Tibial artery (tissue), 4 donors: Measurements from ENCODE around the gene SLC25A4.

Source experiments
- DNase-seq, 2 donors: peaks; one replicate each; pipeline ENCODE4 v3.0.0-alpha.2; 2019
- H3K27ac ChIP-seq, 2 donors: fragments of 200-600 bp; sonication (generic) in 1 of 2; 1 replicate in 1 of 2; 2 replicates in 1 of 2; pipeline ENCODE4 v1.5.1; 2018 to 2019; ENCODE audit warnings: mild to moderate bottlenecking in 1 of 2
- H3K27me3 ChIP-seq, 2 donors: fragments of 200-600 bp; sonication (generic) in 1 of 2; one replicate each; pipeline versions ENCODE4 v1.5.1 to v1.6.0; 2016 to 2019
- H3K36me3 ChIP-seq, 3 donors: fragments of 200-600 bp; sonication (generic) in 2 of 3; one replicate each; pipeline ENCODE4 v1.5.1; 2016 to 2019; ENCODE audit warnings: mild to moderate bottlenecking in 2 of 3
- H3K4me1 ChIP-seq, 4 donors: fragments of 200-600 bp; sonication (generic) in 2 of 4; 1 replicate in 3 of 4; 2 replicates in 1 of 4; pipeline ENCODE4 v1.5.1; 2016 to 2019
- H3K4me3 ChIP-seq, 2 donors: fragments of 200-600 bp; sonication (generic) in 1 of 2; 1 replicate in 1 of 2; 2 replicates in 1 of 2; pipeline ENCODE4 v1.5.1; 2018 to 2019; ENCODE audit warnings: mild to moderate bottlenecking in 2 of 2
- H3K9me3 ChIP-seq, 3 donors: fragments of 200-600 bp; sonication (generic) in 1 of 3; one replicate each; pipeline ENCODE4 v1.5.1; 2016 to 2019
- CTCF ChIP-seq, 2 experiments: fragments of 200-600 bp in 1 of 2; fragments of 450-650 bp in 1 of 2; IDR thresholded peaks; one replicate each; pipeline ENCODE4 v1.5.1; 2017 to 2019; ENCODE audit warnings: antibody characterized with exemption in 2 of 2, mild to moderate bottlenecking in 1 of 2, moderate library complexity in 1 of 2
- intact Hi-C: fragments of 100-400 bp; cut with DNase I; formaldehyde crosslinking; loops from one replicate; pipeline ENCODE4 v1.15.0; 2023; ENCODE audit warnings: low total_unique reads

The SLC25A4 gene

GRCh38 chr4:185142564-185142911 is 528 bp upstream of the SLC25A4 start:
- Histone ChIP-seq H3K4me3 (peak overlapping the region; percentile 72 to 79), H3K36me3 (peaks cover 0 to 18% (median 13%) of the 10 kb centered on the region in 3 donors), H3K27ac (peak overlapping the region; percentile 86 to 92), H3K27me3 (no peaks in the 10 kb centered on the region), H3K4me1 (peaks cover 0 to 38% (median 20%) of the 10 kb centered on the region in 4 donors), H3K9me3 (no peaks in the 10 kb centered on the region)
- TF ChIP-seq CTCF (IDR thresholded peaks at IDR 0.05): no peak
- DNase-seq: no peak
- intact Hi-C loops: loop anchor here (5.0 kb wide), 1 partner anchor 40 kb away; no protein-coding TSS in a partner anchor

DNA sequence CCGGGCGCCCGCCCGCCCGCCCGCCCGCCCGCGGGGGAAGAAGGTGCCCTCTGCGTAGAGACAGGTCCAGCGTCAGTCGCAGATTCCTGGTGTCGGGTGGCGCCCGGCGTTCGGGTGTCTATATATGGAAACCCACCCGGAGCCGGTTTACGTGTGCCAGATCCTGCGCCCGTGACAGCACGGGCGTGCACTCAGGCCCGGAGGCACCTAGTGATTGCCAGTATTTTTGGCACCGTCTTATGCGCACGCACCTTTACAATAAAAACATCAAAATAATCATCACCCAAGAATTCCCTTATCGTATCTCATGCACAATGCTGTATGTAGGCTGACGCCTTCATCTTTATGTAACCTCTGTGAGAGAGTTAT is 519 bp downstream of the SLC25A4 start:
- peak overlapping the region; percentile 72 to 79 for H3K4me3 ChIP-seq
- DNase-seq: peak; percentile 73 to 94
- H3K36me3 ChIP-seq: peaks cover 0 to 28% (median 17%) of the 10 kb centered on the region in 3 donors
- intact Hi-C loops: loop anchor here (5.0 kb wide), 1 partner anchor 39 kb away; no protein-coding TSS in a partner anchor
- peaks cover 0 to 38% (median 20%) of the 10 kb centered on the region in 4 donors for H3K4me1 ChIP-seq
- H3K27me3 ChIP-seq: no peaks in the 10 kb centered on the region
- TF ChIP-seq CTCF (IDR thresholded peaks at IDR 0.05): no peak
- peak overlapping the region; percentile 86 to 92 for H3K27ac ChIP-seq
- no peaks in the 10 kb centered on the region for H3K9me3 ChIP-seq

- Histone ChIP-seq H3K4me3 (peak overlapping the region; percentile 72 to 79), H3K36me3 (peaks cover 8 to 40% (median 17%) of the 10 kb centered on the region in 3 donors), H3K4me1 (peaks cover 0 to 38% (median 20%) of the 10 kb centered on the region in 4 donors), H3K27me3 (no peaks in the 10 kb centered on the region), H3K9me3 (no peaks in the 10 kb centered on the region), H3K27ac (peak overlapping the region; percentile 86 to 92)
- intact Hi-C loops: loop anchor here (5.0 kb wide), 1 partner anchor 38 kb away; no protein-coding TSS in a partner anchor
- no peak for TF ChIP-seq CTCF (IDR thresholded peaks at IDR 0.05)
- no peak for DNase-seq
These were observed 1.7 kb downstream of the SLC25A4 start for GRCh38 chr4:185144601-185145240.

DNA sequence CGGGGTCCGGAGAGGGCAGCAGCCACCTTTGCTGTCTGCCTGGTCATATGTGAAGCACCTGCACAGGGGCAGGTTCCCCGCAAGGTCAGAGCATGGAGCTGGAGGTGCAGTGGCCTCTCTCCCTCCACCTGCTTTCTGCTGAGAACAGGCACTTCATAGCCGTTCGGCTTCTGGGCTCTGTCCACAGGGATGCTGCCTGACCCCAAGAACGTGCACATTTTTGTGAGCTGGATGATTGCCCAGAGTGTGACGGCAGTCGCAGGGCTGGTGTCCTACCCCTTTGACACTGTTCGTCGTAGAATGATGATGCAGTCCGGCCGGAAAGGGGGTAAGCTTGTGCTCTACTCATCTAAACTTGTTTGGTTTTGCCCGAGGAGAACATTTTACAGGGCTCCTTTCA is 2.5 kb downstream of the SLC25A4 start:
- TF ChIP-seq CTCF (IDR thresholded peaks at IDR 0.05): no peak
- intact Hi-C loops: no loop called here
- Histone ChIP-seq H3K27ac (peak overlapping the region; percentile 86 to 92), H3K9me3 (no peaks in the 10 kb centered on the region), H3K4me1 (peaks cover 0 to 38% (median 20%) of the 10 kb centered on the region in 4 donors), H3K4me3 (peak overlapping the region; percentile 72 to 79), H3K27me3 (no peaks in the 10 kb centered on the region), H3K36me3 (peaks cover 17 to 46% (median 17%) of the 10 kb centered on the region in 3 donors)
- DNase-seq: peak in 1 of 2 donors; percentile 91

GRCh38 chr4:185149392-185149791 is 6.3 kb downstream of the SLC25A4 start:
- H3K9me3 ChIP-seq: no peaks in the 10 kb centered on the region
- no peak for TF ChIP-seq CTCF (IDR thresholded peaks at IDR 0.05)
- DNase-seq: no peak
- H3K36me3 ChIP-seq: peaks cover 22 to 60% (median 33%) of the 10 kb centered on the region in 3 donors
- H3K4me1 ChIP-seq: peaks cover 0 to 24% (median 10%) of the 10 kb centered on the region in 4 donors
- intact Hi-C loops: no loop called here
- H3K4me3 ChIP-seq: no peak overlapping the region
- H3K27ac ChIP-seq: no peak overlapping the region
- no peaks in the 10 kb centered on the region for H3K27me3 ChIP-seq
